HFF-Myc (cell line): ENCODE data around the gene TECTB.

Experiments
- DNase-seq: peaks from one replicate; pipeline ENCODE4 v3.0.0-alpha.2; 2011; ENCODE audit warnings: low read depth; ENCODE audit errors: extremely low read depth
- H3K4me3 ChIP-seq: replicated peaks from 2 replicates; pipeline ENCODE4 v1.5.1; 2011; ENCODE audit warnings: low read depth, mild to moderate bottlenecking, control low read depth, low read length
- CTCF ChIP-seq: IDR thresholded peaks from 2 replicates; pipeline ENCODE4 v1.5.1; 2012; ENCODE audit warnings: mild to moderate bottlenecking, low read depth, low read length, control low read depth; ENCODE audit errors: missing control alignments

TECTB gene

GRCh38 chr10:112283100-112283499 lies at the start of gene TECTB:
TECTB (plus strand) TSS chr10:112283400; CDS start chr10:112283735, 335 bp downstream.
- no peak within 1 kb of the TSS for H3K4me3 ChIP-seq
- no peak for TF ChIP-seq CTCF
- DNase-seq, result no peak

GRCh38 chr10:112235141-112235540 lies 48.1 kb upstream of the TECTB start:
- no peak overlapping the region for H3K4me3 ChIP-seq
- no peak for DNase-seq
- TF ChIP-seq CTCF, result no peak

- DNase-seq, result no peak
- no peak for TF ChIP-seq CTCF
These were observed 47.3 kb upstream of the TECTB start for GRCh38 chr10:112235920-112236319.

GRCh38 chr10:112236486-112236885 lies 46.7 kb upstream of the TECTB start:
- no peak for TF ChIP-seq CTCF
- DNase-seq, result no peak
- no peak overlapping the region for H3K4me3 ChIP-seq

More at GRCh38 chr10:112235920-112236319, 47.3 kb upstream of the TECTB start:
- no peak overlapping the region for H3K4me3 ChIP-seq

GRCh38 chr10:112239347-112239746 lies 43.9 kb upstream of the TECTB start:
- DNase-seq, result no peak
- H3K4me3 ChIP-seq, result no peak overlapping the region
- no peak for TF ChIP-seq CTCF

GRCh38 chr10:112240441-112240840 lies 42.8 kb upstream of the TECTB start:
- DNase-seq, result no peak

More at GRCh38 chr10:112240441-112240840, 42.8 kb upstream of the TECTB start:
- H3K4me3 ChIP-seq, result no peak overlapping the region
- no peak for TF ChIP-seq CTCF
